GM12878 (cell line): Measurements from ENCODE around the gene DGKI. TPM values are rescaled to one million over a fixed set of nuclear protein-coding genes. Genes with fewer than 3 reads are reported as not detected.

Experiments
- ATAC-seq: fragments of 200-7000 bp; cut with Tn5 transposase; 3 replicates; pipeline ENCODE4 v1.9.1; 2020; ENCODE audit warnings: mild to moderate bottlenecking, moderate library complexity
- BruUV-seq: library from RNA; stranded (reverse); fragments of 400-500 nt; replicated peaks from 2 replicates; lab custom pipeline; 2021; lab: Mats Ljungman, UMichigan
- CTCF ChIA-PET: fragments of 300-600 bp; sonication (Branson Sonifier 250); formaldehyde crosslinking; extraction: SDS; loops from one replicate; lab custom pipeline; 2021; ENCODE audit warnings: inconsistent platforms; lab: Yijun Ruan, JAX
- POLR2A ChIA-PET: fragments of 350-600 bp; formaldehyde crosslinking; extraction: SDS; loops from one replicate; lab custom pipeline; 2021; ENCODE audit warnings: inconsistent platforms; lab: Charles Lee
- RAD21 ChIA-PET: fragments of 300-600 bp; sonication (Branson Sonifier 250); formaldehyde crosslinking; loops from one replicate; lab custom pipeline; 2023; ENCODE audit warnings: antibody characterized with exemption; ENCODE audit not compliant: unreplicated experiment; lab: Charles Lee
- SMC1A ChIA-PET: fragments of 300-600 bp; sonication (Branson Sonifier 250); formaldehyde crosslinking; loops from one replicate; lab custom pipeline; 2023; ENCODE audit not compliant: unreplicated experiment, uncharacterized antibody; lab: Charles Lee
- DNase-seq: peaks from one replicate; pipeline ENCODE4 v3.0.0-alpha.2; 2011; ENCODE audit warnings: low read depth, low spot score
- FAIRE-seq: peaks from 3 replicates; lab custom pipeline; 2011; peaks lifted over from hg19 to GRCh38; lab: Jason Lieb, UNC
- H2AFZ ChIP-seq: 2 replicates; pipeline ENCODE4 v1.6.0; 2011; ENCODE audit warnings: low read depth, low read length, control low read depth; ENCODE audit not compliant: control insufficient read depth
- H3K27ac ChIP-seq: 2 replicates; pipeline ENCODE4 v1.5.1; 2011; ENCODE audit warnings: control low read depth; ENCODE audit not compliant: control insufficient read depth, insufficient read depth
- H3K27me3 ChIP-seq, 2 experiments: replicated peaks in 1 of 2; 2 replicates each; pipeline versions ENCODE4 v1.6.0 to v1.6.1; 2011; ENCODE audit warnings: low read length in 1 of 2; ENCODE audit not compliant: control insufficient read depth in 2 of 2, insufficient read depth in 2 of 2
- H3K36me3 ChIP-seq, 2 experiments: 2 replicates each; pipeline ENCODE4 v1.5.1; 2011; ENCODE audit warnings: low read length in 1 of 2; ENCODE audit not compliant: control insufficient read depth in 2 of 2, insufficient read depth in 2 of 2
- H3K4me1 ChIP-seq: 2 replicates; pipeline ENCODE4 v1.6.1; 2011; ENCODE audit warnings: mild to moderate bottlenecking, low read length, moderate library complexity, mixed read lengths; ENCODE audit not compliant: control insufficient read depth, insufficient read depth
- H3K4me2 ChIP-seq: 2 replicates; pipeline ENCODE4 v1.6.0; 2011; ENCODE audit warnings: control low read depth; ENCODE audit not compliant: control insufficient read depth, insufficient read depth
- H3K4me3 ChIP-seq: fragments of 200-600 bp; sonication (generic); 2 replicates; pipeline ENCODE4 v1.5.1; 2016
- H3K79me2 ChIP-seq: 2 replicates; pipeline ENCODE4 v1.6.0; 2011; ENCODE audit warnings: low read length; ENCODE audit not compliant: control insufficient read depth, insufficient read depth
- H3K9ac ChIP-seq: 2 replicates; pipeline ENCODE4 v1.8.0; 2011; ENCODE audit warnings: low read length, control low read depth, mixed read lengths; ENCODE audit not compliant: control insufficient read depth, insufficient read depth
- H3K9me3 ChIP-seq: replicated peaks from 3 replicates; pipeline ENCODE4 v1.5.1; 2011; ENCODE audit warnings: mild to moderate bottlenecking, low read length; ENCODE audit not compliant: control insufficient read depth, insufficient read depth
- H4K20me1 ChIP-seq: 2 replicates; pipeline ENCODE4 v1.6.0; 2011; ENCODE audit not compliant: control insufficient read depth, insufficient read depth
- ATF2 ChIP-seq: IDR thresholded peaks from 2 replicates; pipeline ENCODE4 v1.6.1; 2012; ENCODE audit warnings: low read length, inconsistent platforms
- BHLHE40 ChIP-seq, 2 experiments: fragments of 450-650 bp in 1 of 2; IDR thresholded peaks; 2 replicates each; pipeline ENCODE4 v1.6.1; 2011 to 2017; ENCODE audit warnings: low read depth in 2 of 2, borderline replicate concordance in 1 of 2, improper control_type of control experiment in 1 of 2, low read length in 1 of 2, mild to moderate bottlenecking in 1 of 2
- CBX5 ChIP-seq: sonication (generic); IDR thresholded peaks from 2 replicates; pipeline ENCODE4 v1.6.1; 2016; ENCODE audit warnings: low read depth, moderate library complexity, mild to moderate bottlenecking, inconsistent platforms
- DPF2 ChIP-seq: fragments of 450-650 bp; IDR thresholded peaks from 2 replicates; pipeline ENCODE4 v1.6.1; 2017; ENCODE audit warnings: mild to moderate bottlenecking
- HCFC1 ChIP-seq: fragments of 150-350 bp; IDR thresholded peaks from 2 replicates; pipeline ENCODE4 v1.6.1; 2014; ENCODE audit warnings: low read length
- KAT2A ChIP-seq: conservative IDR thresholded peaks from 2 replicates; pipeline ENCODE4 v1.6.1; 2011; ENCODE audit warnings: low read depth, low read length; ENCODE audit not compliant: control insufficient read depth
- NFIC ChIP-seq: IDR thresholded peaks from 2 replicates; pipeline ENCODE4 v1.6.1; 2012; ENCODE audit warnings: low read depth, mild to moderate bottlenecking, inconsistent platforms, low read length, moderate library complexity
- NR2C1 ChIP-seq: fragments of 450-650 bp; IDR thresholded peaks from 2 replicates; pipeline ENCODE4 v1.6.1; 2017; ENCODE audit warnings: antibody characterized with exemption, mild to moderate bottlenecking, moderate library complexity
- NR2C2 ChIP-seq: IDR thresholded peaks from 2 replicates; pipeline ENCODE4 v1.6.1; 2011; ENCODE audit warnings: borderline replicate concordance, low read depth; ENCODE audit not compliant: control insufficient read depth, insufficient read length
- POU2F2 ChIP-seq: IDR thresholded peaks from 3 replicates; pipeline ENCODE4 v1.6.1; 2011; ENCODE audit warnings: low read depth, mild to moderate bottlenecking, low read length, borderline replicate concordance
- SREBF1 ChIP-seq: IDR thresholded peaks from 2 replicates; pipeline ENCODE4 v1.6.1; 2012; ENCODE audit warnings: mild to moderate bottlenecking, low read length
- SREBF2 ChIP-seq: IDR thresholded peaks from 2 replicates; pipeline ENCODE4 v1.6.1; 2012; ENCODE audit warnings: mild to moderate bottlenecking, low read length
- STAT1 ChIP-seq: fragments of 450-650 bp; conservative IDR thresholded peaks from 2 replicates; pipeline ENCODE4 v1.6.1; 2014; ENCODE audit warnings: antibody characterized with exemption, mild to moderate bottlenecking
- TARDBP ChIP-seq: IDR thresholded peaks from 2 replicates; pipeline ENCODE4 v1.6.1; 2016; ENCODE audit warnings: borderline replicate concordance
- YY1 ChIP-seq: IDR thresholded peaks from 2 replicates; pipeline ENCODE4 v1.6.1; 2011; ENCODE audit warnings: low read depth, mild to moderate bottlenecking, low read length
- WGBS: methylation state at CpG from one replicate; pipeline ENCODE4 v1.1.6; 2016; ENCODE audit warnings: low lambda C conversion rate; ENCODE audit not compliant: insufficient replicate concordance, insufficient coverage; ENCODE audit errors: missing lambda C conversion rate; 5-methylcytosine and 5-hydroxymethylcytosine counted together
- in situ Hi-C: fragments of 300-500 bp; cut with MboI; formaldehyde crosslinking; loops from 9 replicates; pipeline ENCODE4 v1.14.3; 2018; ENCODE audit warnings: mixed read lengths
- intact Hi-C: fragments of 100-400 bp; cut with micrococcal nuclease; formaldehyde crosslinking; loops from one replicate; pipeline ENCODE4 v1.14.2; 2022; ENCODE audit not compliant: unreplicated experiment
- polyA plus RNA-seq, 11 experiments: library from polyadenylated mRNA; depleted of rRNA in 4 of 11; unstranded in 6 of 11; stranded (reverse) in 5 of 11; fragments of >200 nt; fragmentation: Nextera tagmentation in 4 of 11; fragmentation: Illumina TruSeq in 1 of 11; extraction: Ambion mirVana in 4 of 11; extraction: Trizol in 1 of 11; gene quantifications; 1 replicate in 1 of 11; 2 replicates in 10 of 11; pipeline versions ENCODE4 v1.2.1 to v1.2.3, GENCODE V29; 2011 to 2016; ENCODE audit warnings: inconsistent platforms in 2 of 11, missing spikeins in 2 of 11, low read depth in 1 of 11
- total RNA-seq, 4 experiments: library from RNA; depleted of rRNA in 3 of 4; stranded (reverse); fragments of >200 nt in 3 of 4; fragmentation: Illumina TruSeq in 1 of 4; extraction: Trizol in 1 of 4; gene quantifications; 2 replicates each; pipeline versions ENCODE4 v1.2.1 to v1.2.3, GENCODE V29; 2013 to 2021
- TF ChIP-seq, protein P1 (sequence below): fragments of 450-650 bp; IDR thresholded peaks from 2 replicates; pipeline ENCODE4 v1.6.1; 2014; ENCODE audit warnings: mild to moderate bottlenecking

Gene DGKI
- total and polyA plus RNA-seq, 10 of the 15 experiments (the other 5 are each of a cell fraction or from before 2014, with no cell fraction given): 10.4 to 37.1 (median 22.1) TPM

- in situ Hi-C loops (no loop called here), intact Hi-C loops (no loop called here)
- Histone ChIP-seq H3K4me1 (peaks cover 5% of the 10 kb centered on the region), H3K4me2 (no peak overlapping the region), H3K9ac (no peak overlapping the region), H3K27me3 (no peaks in the 10 kb centered on the region), H3K27ac (no peak overlapping the region), H3K79me2 (no peaks in the 10 kb centered on the region), H4K20me1 (no peaks in the 10 kb centered on the region), H3K9me3 (no peaks in the 10 kb centered on the region), H3K36me3 (peaks cover 26 to 52% of the 10 kb centered on the region in 2 experiments), H3K4me3 (no peak overlapping the region), H2AFZ (no peak overlapping the region)
- ChIA-PET RAD21 (interaction anchor here (1.1 to 2.7 kb wide), 4 partner anchors 16 to 130 kb away, joined by 3 to 12 read pairs (median 3); no protein-coding TSS in a partner anchor), POLR2A (interaction anchor here (0.7 to 1.4 kb wide), 2 partner anchors 12 to 139 kb away, joined by 3 read pairs; no protein-coding TSS in a partner anchor), CTCF (interaction anchor here (0.5 to 1.4 kb wide), 5 partner anchors 10 to 57 kb away, joined by 3 to 4 read pairs (median 3); no protein-coding TSS in a partner anchor), SMC1A (interaction anchor here (0.9 to 1.8 kb wide), 6 partner anchors 10 to 222 kb away, joined by 3 to 11 read pairs (median 4); no protein-coding TSS in a partner anchor)
- WGBS: 93% methylated on average over 8 of the region's 8 CpGs
- no peak for DNase-seq
- no peak for ATAC-seq
- BruUV-seq: TSS peak; percentile 25
- no peak for TF ChIP-seq YY1
- no peak for TF ChIP-seq KAT2A
- no peak for TF ChIP-seq SREBF2
- no peak for TF ChIP-seq NFIC
- no peak for TF ChIP-seq POU2F2
- TF ChIP-seq SREBF1: no peak
- no peak for TF ChIP-seq DPF2
- TF ChIP-seq NR2C1: no peak
- TF ChIP-seq TARDBP: no peak
- TF ChIP-seq HCFC1: no peak
- TF ChIP-seq STAT1: no peak
- TF ChIP-seq, protein P1, sequence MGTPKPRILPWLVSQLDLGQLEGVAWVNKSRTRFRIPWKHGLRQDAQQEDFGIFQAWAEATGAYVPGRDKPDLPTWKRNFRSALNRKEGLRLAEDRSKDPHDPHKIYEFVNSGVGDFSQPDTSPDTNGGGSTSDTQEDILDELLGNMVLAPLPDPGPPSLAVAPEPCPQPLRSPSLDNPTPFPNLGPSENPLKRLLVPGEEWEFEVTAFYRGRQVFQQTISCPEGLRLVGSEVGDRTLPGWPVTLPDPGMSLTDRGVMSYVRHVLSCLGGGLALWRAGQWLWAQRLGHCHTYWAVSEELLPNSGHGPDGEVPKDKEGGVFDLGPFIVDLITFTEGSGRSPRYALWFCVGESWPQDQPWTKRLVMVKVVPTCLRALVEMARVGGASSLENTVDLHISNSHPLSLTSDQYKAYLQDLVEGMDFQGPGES: no peak
- no peak for TF ChIP-seq NR2C2
- no peak for TF ChIP-seq BHLHE40 (IDR thresholded peaks at IDR 0.05; ENCODE audit: borderline replicate concordance in 1 of 2, low read depth in 2 of 2, low read length in 1 of 2)
- no peak for TF ChIP-seq ATF2
- no peak for TF ChIP-seq CBX5
- FAIRE-seq: no peak
These were observed 31.7 kb upstream of the DGKI start for GRCh38 chr7:137878333-137878961.
